Measurements from ENCODE around the gene MTHFR. TPM values are rescaled to one million over a fixed set of nuclear protein-coding genes. Genes with fewer than 3 reads are reported as not detected.
A peak's percentile ranks its signal among the peaks of the same experiment; 100 is the strongest.
"Not testable (repeated sequence)": the region's sequence is repeated elsewhere in the genome, so short reads cannot be mapped to it uniquely, and the experiment has no call there.

MTHFR gene
- total and polyA plus RNA-seq, 4 donors = 5.5 to 29.0 (median 18.3) TPM

DNA sequence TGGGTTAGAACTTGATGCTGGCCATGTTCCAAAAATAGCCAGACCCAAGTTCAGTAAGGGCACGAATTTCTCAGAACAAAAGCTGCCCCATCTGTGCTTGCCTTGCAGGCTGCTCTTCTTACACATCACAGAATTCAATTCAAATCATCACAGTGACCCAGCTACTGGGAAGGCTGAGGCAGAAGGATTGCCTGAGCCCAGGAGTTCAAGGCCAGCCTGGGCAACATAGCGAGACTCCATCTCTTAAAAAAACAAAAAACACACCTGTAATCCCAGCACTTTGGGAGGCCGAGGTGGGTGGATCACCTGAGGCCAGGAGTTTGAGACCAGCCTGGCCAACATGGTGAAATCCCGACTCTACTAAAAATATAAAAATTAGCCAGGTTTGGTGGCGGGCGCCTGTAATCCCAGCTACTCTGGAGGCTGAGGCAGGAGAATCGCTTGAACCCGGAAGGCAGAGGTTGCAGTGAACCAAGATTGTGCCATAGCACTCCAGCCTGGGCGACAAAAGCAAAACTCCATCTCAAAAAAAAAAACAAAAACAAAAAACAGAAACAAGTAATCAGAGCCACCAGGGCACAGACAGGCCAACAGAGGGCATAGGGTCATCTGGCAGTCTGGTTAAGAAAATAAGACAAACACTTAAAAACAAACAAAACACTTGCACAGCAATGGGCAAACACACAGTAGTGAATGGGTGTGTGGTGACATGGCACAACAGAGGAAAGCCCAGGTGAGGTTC, 1.7 kb downstream of the MTHFR start:
- H3K4me1 ChIP-seq (ENCODE audit: control insufficient read depth in 4 of 4, insufficient read depth in 4 of 4, low read length in 3 of 4) = peaks cover 7 to 53% (median 42%) of the 10 kb centered on the region in 4 donors
- not testable (repeated sequence) for DNase-seq (ENCODE audit: low spot score)
- peak overlapping the region in 1 of 2 donors; percentile 96 for H3K9ac ChIP-seq (ENCODE audit: low read depth in 1 of 2, low read length in 2 of 2)

DNA sequence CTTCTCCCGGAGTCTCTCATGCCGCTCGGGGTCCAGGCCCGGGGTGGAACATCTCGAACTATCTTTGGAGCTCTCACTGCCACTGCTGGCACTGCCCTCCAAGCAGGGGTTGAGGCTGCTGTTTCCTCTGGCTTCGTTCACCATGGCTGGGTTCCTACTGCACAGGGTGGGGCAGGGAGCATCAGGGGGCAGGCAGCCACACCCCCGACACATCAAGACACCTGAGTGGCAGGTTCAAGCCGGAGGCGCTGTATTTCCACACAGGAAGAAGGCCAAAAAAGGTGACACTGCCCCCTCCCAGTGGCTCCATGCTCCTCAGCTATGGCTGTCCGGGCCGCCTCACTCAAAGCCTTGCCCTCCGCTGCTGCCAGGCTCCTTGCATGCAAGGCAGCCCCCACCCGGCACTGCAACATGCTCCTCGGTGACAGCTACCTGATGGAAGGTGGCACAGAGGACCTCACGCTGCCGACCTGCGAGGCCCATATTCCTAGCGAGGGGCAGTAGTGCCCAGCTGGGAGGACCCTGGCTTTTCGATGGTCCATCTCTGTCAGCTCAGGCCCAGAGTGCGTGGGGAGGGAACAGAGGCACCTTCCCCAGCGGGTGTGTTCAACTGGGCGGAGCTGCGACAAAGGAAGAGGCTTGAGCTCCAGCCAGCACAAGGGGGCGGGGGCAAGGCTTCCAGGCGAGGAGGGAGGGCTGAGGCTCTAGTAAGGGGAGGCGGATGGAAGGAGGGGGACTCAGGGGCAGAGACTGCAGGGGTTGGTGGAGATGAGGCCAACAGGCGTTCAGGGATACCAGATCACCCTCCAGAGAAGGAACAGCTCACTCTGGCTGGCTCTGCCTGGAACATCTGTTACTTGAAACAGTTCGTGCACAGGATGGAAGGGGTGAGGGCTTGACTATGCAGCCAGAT, 2.5 kb downstream of the MTHFR start:
- H3K4me3 ChIP-seq (ENCODE audit: low read depth in 1 of 3, low read length in 3 of 3) = peak overlapping the region; percentile 36 to 39 (median 36)
- WGBS = 39% methylated on average over 28 of the region's 28 CpGs
- H3K4me1 ChIP-seq (ENCODE audit: control insufficient read depth in 4 of 4, insufficient read depth in 4 of 4, low read length in 3 of 4) = peaks cover 7 to 53% (median 41%) of the 10 kb centered on the region in 4 donors
- peak overlapping the region; percentile 48 to 56 for H3K9ac ChIP-seq (ENCODE audit: low read depth in 1 of 2, low read length in 2 of 2)
- H3K9me3 ChIP-seq (ENCODE audit: control insufficient read depth in 4 of 4, low read length in 3 of 4) = no peaks in the 10 kb centered on the region
- TF ChIP-seq SP1 (IDR thresholded peaks at IDR 0.05) (peak; percentile 41), RAD21 (IDR thresholded peaks at IDR 0.05) (peak in 1 of 2 donors; percentile 48), HNF4A (conservative IDR thresholded peaks at IDR 0.05) (no peak)
- peak; percentile 82 for DNase-seq (ENCODE audit: low spot score)
- H3K27me3 ChIP-seq (ENCODE audit: control insufficient read depth in 4 of 4, insufficient read depth in 4 of 4, low read length in 3 of 4) = no peaks in the 10 kb centered on the region
- peak overlapping the region; percentile 97 to 98 for H3K27ac ChIP-seq (ENCODE audit: low read depth in 1 of 2, low read length in 2 of 2)
- H3K36me3 ChIP-seq (ENCODE audit: control insufficient read depth in 4 of 4, insufficient read depth in 3 of 4, low read depth in 1 of 4, low read length in 3 of 4) = peaks cover 4 to 23% (median 16%) of the 10 kb centered on the region in 4 donors

More for the DNA sequence above, 1.7 kb downstream of the MTHFR start:
- WGBS = 35% methylated on average over 9 of the region's 9 CpGs
- H3K36me3 ChIP-seq (ENCODE audit: control insufficient read depth in 4 of 4, insufficient read depth in 3 of 4, low read depth in 1 of 4, low read length in 3 of 4) = peaks cover 3 to 19% (median 13%) of the 10 kb centered on the region in 4 donors
- H3K9me3 ChIP-seq (ENCODE audit: control insufficient read depth in 4 of 4, low read length in 3 of 4); H3K27me3 ChIP-seq (ENCODE audit: control insufficient read depth in 4 of 4, insufficient read depth in 4 of 4, low read length in 3 of 4): not testable (repeated sequence)
- peak overlapping the region in 2 of 3 donors; percentile 10 to 72 for H3K4me3 ChIP-seq (ENCODE audit: low read depth in 1 of 3, low read length in 3 of 3)
- TF ChIP-seq HNF4A (conservative IDR thresholded peaks at IDR 0.05) = peak; percentile 60 to 69
- peak; percentile 55 for TF ChIP-seq FOXA2 (IDR thresholded peaks at IDR 0.05)
- TF ChIP-seq GABPA (IDR thresholded peaks at IDR 0.05 in 1 of 2, conservative IDR thresholded peaks at IDR 0.05 in 1 of 2) = peak in 1 of 2 donors; percentile 28
- peak; percentile 17 to 24 for TF ChIP-seq RAD21 (IDR thresholded peaks at IDR 0.05)
- TF ChIP-seq SP1 (IDR thresholded peaks at IDR 0.05) = peak; percentile 67
- TF ChIP-seq, protein P1, sequence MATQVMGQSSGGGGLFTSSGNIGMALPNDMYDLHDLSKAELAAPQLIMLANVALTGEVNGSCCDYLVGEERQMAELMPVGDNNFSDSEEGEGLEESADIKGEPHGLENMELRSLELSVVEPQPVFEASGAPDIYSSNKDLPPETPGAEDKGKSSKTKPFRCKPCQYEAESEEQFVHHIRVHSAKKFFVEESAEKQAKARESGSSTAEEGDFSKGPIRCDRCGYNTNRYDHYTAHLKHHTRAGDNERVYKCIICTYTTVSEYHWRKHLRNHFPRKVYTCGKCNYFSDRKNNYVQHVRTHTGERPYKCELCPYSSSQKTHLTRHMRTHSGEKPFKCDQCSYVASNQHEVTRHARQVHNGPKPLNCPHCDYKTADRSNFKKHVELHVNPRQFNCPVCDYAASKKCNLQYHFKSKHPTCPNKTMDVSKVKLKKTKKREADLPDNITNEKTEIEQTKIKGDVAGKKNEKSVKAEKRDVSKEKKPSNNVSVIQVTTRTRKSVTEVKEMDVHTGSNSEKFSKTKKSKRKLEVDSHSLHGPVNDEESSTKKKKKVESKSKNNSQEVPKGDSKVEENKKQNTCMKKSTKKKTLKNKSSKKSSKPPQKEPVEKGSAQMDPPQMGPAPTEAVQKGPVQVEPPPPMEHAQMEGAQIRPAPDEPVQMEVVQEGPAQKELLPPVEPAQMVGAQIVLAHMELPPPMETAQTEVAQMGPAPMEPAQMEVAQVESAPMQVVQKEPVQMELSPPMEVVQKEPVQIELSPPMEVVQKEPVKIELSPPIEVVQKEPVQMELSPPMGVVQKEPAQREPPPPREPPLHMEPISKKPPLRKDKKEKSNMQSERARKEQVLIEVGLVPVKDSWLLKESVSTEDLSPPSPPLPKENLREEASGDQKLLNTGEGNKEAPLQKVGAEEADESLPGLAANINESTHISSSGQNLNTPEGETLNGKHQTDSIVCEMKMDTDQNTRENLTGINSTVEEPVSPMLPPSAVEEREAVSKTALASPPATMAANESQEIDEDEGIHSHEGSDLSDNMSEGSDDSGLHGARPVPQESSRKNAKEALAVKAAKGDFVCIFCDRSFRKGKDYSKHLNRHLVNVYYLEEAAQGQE (IDR thresholded peaks at IDR 0.05) = peak; percentile 81
- peak; percentile 91 for TF ChIP-seq YY1 (IDR thresholded peaks at IDR 0.05)
- TF ChIP-seq TAF1 (conservative IDR thresholded peaks at IDR 0.05) = peak; percentile 50
- peak; percentile 82 to 85 for TF ChIP-seq RXRA (IDR thresholded peaks at IDR 0.05)
- H3K27ac ChIP-seq (ENCODE audit: low read depth in 1 of 2, low read length in 2 of 2) = peak overlapping the region; percentile 97 to 98

DNA sequence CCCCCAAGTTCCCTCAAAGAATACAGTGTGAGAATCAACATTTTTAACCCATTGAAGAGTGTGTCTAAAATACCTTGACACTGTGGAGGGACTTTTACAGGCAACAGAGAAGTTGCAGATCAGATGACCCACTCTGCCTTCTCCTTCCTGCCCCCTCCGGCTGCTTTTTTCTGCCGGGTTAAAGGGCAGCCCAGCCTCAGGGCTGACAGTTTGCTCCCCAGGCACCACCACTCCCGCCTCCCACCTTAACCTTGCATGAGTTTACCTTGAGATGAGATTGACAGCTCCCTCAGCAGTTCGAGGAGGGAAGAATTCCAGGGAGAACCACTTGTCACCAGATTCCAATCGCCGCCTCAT, 3.2 kb downstream of the MTHFR start:
- no peaks in the 10 kb centered on the region for H3K9me3 ChIP-seq (ENCODE audit: control insufficient read depth in 4 of 4, low read length in 3 of 4)
- H3K9ac ChIP-seq (ENCODE audit: low read depth in 1 of 2, low read length in 2 of 2) = peak overlapping the region; percentile 48 to 55
- peaks cover 4 to 24% (median 17%) of the 10 kb centered on the region in 4 donors for H3K36me3 ChIP-seq (ENCODE audit: control insufficient read depth in 4 of 4, insufficient read depth in 3 of 4, low read depth in 1 of 4, low read length in 3 of 4)
- peak overlapping the region in 2 of 3 donors; percentile 36 to 39 for H3K4me3 ChIP-seq (ENCODE audit: low read depth in 1 of 3, low read length in 3 of 3)
- H3K27ac ChIP-seq (ENCODE audit: low read depth in 1 of 2, low read length in 2 of 2) = peak overlapping the region; percentile 97 to 98
- H3K27me3 ChIP-seq (ENCODE audit: control insufficient read depth in 4 of 4, insufficient read depth in 4 of 4, low read length in 3 of 4) = no peaks in the 10 kb centered on the region
- WGBS = 46% methylated on average over 6 of the region's 6 CpGs
- no peak for DNase-seq (ENCODE audit: low spot score)
- TF ChIP-seq NR2F2 (IDR thresholded peaks at IDR 0.05) (peak; percentile 48), GABPA (IDR thresholded peaks at IDR 0.05 in 1 of 2, conservative IDR thresholded peaks at IDR 0.05 in 1 of 2) (peak in 1 of 2 donors; percentile 49), RAD21 (IDR thresholded peaks at IDR 0.05) (peak in 1 of 2 donors; percentile 8)
- TF ChIP-seq, protein P2, sequence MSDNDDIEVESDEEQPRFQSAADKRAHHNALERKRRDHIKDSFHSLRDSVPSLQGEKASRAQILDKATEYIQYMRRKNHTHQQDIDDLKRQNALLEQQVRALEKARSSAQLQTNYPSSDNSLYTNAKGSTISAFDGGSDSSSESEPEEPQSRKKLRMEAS (IDR thresholded peaks at IDR 0.05) = no peak
- peaks cover 7 to 46% (median 35%) of the 10 kb centered on the region in 4 donors for H3K4me1 ChIP-seq (ENCODE audit: control insufficient read depth in 4 of 4, insufficient read depth in 4 of 4, low read length in 3 of 4)

Measured in liver (tissue), 9 donors.